ENCODE data around the gene GABARAP.

Gene GABARAP

DNA sequence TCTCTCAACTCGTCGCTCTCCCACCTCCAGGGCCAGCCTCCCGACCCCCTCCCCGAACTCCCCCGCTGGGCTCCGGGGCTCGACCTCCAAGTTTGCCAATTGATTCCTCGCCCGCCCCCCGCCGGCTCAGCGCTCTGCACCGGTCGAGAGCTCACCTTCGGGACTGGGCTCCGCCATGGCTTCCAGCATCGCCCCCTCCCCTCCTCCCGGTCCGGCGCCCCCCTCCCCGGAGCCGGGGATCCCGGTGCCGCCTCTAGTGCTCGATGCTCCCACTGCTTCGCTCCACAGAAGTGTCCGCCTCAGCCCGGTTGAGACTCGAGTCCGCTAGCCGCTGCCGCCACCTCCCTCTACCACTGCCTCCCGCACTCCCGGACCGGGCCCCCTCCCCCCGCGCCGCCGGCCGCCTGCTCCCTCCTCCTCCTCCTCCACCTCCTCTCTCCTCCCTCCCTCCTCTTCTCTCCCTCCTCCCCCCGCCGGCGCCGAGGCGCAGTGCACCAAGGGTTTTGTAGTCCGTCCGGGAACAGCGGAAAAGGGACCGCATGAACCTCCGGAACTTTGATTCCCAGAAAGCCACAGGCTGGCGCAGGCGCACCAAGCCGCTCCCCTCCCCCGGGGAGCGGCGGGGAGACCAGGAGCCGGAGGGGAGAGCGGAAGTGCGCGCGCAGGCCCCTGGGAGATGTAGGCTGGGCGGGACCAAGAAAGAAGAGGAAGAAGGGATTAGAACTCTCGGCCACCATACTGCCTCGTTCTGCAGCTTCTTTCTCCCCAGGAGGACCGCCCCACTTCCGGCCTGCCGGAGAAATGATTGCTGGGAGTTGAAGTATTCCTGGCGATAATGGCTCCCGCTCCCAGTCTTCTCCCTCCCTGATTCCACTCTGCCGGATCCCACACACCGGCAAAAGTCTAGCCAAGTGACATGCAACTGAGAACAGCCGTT is 2.9 kb downstream of the GABARAP start, which contains the start of gene PHF23:
TSS of gene PHF23 (minus strand) at position 367 of the 937 bp plus-strand sequence. CDS start at position 189, 178 bp downstream.
- TF ChIP-seq POLR2A (IDR thresholded peaks at IDR 0.05; ENCODE audit: low read length) (peak; percentile 61), GATA1 (IDR thresholded peaks at IDR 0.05; ENCODE audit: low read depth, low read length) (no peak)
- DNase-seq: peak; percentile 99 to 100

DNA sequence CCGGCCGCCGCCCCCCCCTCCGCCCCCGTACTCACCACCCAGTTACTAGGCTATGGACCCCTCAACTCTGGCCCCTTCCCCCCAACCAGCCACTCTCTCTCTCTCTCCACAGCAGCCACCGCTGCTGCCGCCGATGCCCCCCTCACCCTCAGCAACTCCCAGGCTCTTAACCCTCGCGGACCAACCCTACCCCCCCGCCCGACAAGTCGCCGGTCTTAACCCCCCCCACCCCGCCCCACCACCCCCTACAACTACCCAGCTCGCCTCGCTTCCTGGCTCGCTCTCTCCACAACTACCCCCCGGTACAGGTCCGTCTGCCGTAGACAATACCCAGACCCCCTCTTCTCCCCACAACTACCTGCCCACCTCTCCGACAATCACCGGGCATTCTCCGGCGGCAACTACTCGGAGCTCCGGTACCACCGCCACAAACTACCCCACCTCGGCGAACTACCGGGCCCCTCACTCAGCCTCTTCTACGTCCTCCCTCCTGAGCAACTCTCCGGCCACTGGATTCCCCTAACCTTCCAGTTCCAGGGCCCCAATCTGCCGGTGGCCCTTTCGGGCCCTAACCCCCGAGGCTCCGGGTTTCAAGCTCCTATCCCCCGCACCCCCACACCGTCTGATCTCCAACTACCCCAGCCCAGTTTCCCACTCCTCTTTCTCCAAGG is 3.7 kb downstream of the GABARAP start:
- TF ChIP-seq POLR2A (IDR thresholded peaks at IDR 0.05; ENCODE audit: low read length) (no peak), GATA1 (IDR thresholded peaks at IDR 0.05; ENCODE audit: low read depth, low read length) (no peak)
- peak; percentile 78 to 79 for DNase-seq

DNA sequence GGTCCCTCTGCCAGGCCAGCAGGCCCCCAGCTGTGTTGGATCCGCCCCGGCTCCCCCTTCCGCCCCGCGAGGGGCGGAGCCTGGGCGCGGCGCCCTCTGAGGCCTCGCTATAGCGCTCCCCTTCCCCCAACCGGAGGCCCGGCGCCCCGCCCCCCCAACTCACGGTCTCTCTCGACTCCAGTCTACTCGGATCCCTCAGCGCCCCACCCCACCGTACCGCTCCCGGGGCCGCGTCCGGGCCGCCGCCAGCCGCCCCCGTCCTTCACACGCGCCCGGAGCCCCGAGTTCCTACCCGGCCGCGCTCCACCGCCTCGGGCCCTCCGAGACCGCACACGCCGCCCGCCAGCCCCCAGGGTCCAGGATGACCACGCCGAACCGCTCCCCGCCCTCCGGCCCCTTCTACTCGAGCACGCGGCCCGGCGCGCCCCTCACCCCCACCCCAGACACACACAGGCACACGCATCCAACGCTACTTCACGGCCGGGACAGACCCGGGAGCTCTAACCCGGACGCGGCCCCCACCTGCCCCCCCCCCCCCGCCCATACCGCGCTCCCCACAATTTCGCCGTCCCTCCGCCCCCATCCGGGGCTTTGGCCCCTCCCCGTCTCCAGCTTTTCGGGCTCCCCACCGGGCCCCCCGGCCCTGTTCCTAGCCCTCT is 4.4 kb downstream of the GABARAP start:
- TF ChIP-seq GATA1 (IDR thresholded peaks at IDR 0.05; ENCODE audit: low read depth, low read length): no peak
- TF ChIP-seq POLR2A (IDR thresholded peaks at IDR 0.05; ENCODE audit: low read length): no peak
- DNase-seq: peak; percentile 87 to 92

DNA sequence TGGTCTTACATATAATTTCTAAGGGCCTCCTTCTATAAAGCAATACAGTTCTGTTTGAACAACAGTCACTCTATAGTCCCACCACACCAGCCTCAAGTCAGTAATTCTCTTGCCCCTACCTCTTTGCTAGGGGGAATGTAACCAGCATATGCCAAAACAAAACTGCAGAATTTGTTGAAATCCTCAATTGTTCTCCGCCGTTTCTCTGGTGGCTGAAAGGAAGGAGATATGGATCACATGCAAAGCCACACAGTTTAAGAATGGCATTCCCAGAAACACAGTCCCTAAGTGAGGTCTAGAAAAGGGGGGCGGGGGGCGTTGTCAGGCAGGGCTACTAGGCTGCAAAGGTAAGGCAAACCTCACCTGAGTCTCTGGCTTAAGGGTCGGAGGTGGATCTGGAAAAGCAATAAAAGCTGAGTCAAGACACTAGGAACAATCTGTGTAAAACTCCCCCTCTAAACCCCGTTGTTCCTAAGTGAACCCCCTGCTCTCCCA is 4.9 kb downstream of the GABARAP start:
- DNase-seq: no peak
- TF ChIP-seq POLR2A (IDR thresholded peaks at IDR 0.05; ENCODE audit: low read length) (no peak), GATA1 (IDR thresholded peaks at IDR 0.05; ENCODE audit: low read depth, low read length) (no peak)

DNA sequence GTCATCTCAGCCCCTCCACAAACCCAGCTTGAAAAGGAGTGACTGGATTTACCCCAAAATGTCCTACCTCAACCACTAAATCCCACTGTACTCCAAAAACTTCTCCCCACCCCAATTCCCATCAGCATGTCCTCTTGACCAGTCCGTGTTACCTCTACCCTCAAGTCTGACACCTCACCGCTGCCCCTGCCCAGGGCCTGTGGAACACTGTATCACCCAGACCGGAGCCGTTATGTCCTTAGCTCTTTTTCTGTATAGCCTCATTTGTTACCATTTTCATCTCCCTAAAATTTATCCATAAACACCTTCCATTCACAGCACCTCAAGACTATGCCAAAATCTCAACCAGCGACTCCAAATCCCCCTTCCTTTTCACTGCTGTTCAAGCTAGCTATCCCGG is 5.4 kb downstream of the GABARAP start:
- TF ChIP-seq GATA1 (IDR thresholded peaks at IDR 0.05; ENCODE audit: low read depth, low read length) (no peak), POLR2A (IDR thresholded peaks at IDR 0.05; ENCODE audit: low read length) (no peak)
- no peak for DNase-seq

DNA sequence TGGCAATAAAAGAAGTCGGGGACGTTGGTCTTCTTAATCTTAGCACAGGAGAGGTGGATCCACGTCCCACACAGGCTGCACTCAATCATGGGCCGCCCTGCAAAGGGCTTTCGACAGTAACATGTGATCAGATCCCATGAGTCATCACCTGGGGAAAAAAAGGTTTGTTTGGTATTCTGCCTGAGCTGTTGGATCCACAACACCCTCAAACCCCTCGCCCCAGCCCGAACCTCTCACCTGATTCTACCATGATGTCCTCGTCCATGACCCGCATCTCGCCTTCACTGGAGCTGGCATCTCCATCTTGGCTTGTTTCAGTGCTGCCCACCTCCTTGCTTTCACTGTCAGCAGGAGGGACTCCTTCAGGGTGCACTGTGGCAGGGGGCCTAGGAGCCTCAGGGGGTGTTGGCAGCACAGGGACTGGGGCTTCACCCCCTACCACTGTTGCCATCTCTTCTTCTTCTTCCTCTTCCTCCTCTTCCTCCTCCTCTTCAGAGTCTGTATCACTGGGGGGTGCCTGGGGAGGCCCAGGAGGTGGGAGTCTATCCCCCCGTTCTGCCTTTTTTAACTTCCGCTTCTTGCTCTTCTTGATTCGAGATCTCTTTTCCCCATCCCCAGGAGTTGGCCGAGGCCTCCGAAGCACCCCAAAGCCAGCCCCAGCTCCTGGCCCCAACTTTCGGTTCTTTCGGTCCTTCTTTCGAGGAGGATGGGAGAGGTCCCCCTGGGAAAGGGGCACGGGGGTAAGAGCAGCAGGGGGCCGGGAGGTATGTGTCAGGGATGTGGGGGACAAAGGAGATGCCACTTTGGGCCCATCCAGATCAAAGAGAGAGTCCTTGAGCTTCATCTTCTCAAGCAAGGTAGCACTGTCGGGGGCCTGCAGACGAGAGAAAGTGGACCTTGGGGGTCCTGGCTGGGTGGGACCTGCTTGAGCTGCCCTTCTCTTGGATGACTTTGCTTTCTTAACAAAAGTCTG is 6.3 kb downstream of the GABARAP start:
- DNase-seq: peak in 1 of 2 experiments; percentile 50
- TF ChIP-seq GATA1 (IDR thresholded peaks at IDR 0.05; ENCODE audit: low read depth, low read length): no peak

DNA sequence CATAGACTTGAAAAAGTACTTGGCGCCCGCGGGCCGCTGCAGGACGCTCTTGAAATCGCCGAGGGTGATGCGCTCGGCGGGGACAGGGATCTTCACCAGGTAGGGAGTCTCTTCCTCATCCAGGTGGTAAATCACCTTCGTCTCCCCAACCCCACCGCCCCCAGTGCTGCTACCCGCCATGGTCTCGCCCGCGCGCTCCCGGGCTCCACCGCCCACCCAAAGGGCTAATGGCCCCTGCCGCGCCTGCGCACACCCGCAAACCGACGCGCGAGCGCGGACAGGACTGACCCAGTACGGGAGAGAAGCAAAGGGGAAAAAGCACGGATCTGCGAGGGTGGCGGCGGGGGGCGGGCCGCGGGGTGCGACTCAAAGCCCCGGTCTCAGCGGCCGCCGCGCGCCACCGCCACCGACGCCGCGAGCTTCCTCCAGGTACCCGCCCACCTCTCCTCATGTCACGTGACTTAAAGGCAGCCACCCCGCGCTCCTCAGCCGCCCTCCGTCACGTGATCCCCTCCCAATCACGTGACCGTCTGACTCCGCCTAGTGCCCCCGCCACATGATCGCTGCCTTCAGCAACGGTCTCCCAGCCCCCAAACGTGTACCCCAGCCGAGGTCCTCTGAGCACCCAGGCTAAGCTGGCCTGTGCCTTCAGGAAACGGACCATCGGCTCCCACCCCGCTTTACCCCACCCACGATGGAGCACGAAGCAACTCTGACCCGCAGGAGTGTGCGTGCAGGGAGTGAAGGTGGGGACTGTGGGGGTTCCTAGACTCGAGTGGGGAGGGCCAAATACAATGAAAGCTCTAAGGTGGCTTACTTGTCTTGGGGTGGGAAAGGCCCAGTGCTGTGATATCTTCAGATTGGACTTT is 7.9 kb downstream of the GABARAP start, which contains the start of gene DVL2:
TSS of gene DVL2 (minus strand) at position 435 of the 869 bp plus-strand sequence. CDS start at position 180, 255 bp downstream.
- peak; percentile 97 for DNase-seq
- TF ChIP-seq GATA1 (IDR thresholded peaks at IDR 0.05; ENCODE audit: low read depth, low read length) (no peak), POLR2A (IDR thresholded peaks at IDR 0.05; ENCODE audit: low read length) (peak; percentile 92)

DNA sequence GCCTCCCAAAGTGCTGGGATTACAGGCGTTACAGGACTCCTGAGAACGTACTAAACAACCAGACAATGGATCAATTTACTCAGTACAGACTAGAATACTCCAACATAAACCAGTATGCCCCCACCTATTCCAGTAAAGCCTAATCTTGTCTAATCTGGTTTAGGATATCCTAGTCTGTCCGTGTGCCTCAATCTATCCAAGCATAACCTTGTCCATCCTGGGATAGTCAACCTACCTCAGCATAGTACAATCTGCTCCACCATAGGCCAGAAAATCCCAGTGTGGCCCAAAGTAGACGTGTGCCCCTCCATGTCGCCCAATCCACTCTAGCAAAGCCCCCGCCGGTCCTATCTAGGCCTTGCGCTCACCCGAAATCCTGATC is 8.6 kb downstream of the GABARAP start:
- TF ChIP-seq GATA1 (IDR thresholded peaks at IDR 0.05; ENCODE audit: low read depth, low read length) (no peak), POLR2A (IDR thresholded peaks at IDR 0.05; ENCODE audit: low read length) (no peak)
- no peak for DNase-seq

DNA sequence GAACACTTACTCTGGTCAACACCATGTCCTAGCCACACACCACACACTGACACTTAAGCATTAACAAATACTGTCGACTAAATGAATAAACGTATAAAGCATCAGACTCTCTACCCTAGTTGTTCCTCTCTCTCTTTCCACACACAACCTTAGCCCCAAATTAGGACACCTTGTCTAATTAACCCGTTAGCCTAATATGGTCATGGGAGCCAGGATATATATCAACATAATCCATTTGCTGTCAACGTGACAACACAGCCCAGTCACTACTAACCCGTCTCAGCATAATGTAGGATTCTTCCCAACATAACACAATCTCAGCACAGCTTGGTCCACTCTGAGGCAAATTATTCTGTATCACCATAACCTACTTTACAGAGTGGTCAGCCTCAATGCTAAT is 10.1 kb downstream of the GABARAP start:
- DNase-seq: no peak
- TF ChIP-seq POLR2A (IDR thresholded peaks at IDR 0.05; ENCODE audit: low read length) (no peak), GATA1 (IDR thresholded peaks at IDR 0.05; ENCODE audit: low read depth, low read length) (no peak)

DNA sequence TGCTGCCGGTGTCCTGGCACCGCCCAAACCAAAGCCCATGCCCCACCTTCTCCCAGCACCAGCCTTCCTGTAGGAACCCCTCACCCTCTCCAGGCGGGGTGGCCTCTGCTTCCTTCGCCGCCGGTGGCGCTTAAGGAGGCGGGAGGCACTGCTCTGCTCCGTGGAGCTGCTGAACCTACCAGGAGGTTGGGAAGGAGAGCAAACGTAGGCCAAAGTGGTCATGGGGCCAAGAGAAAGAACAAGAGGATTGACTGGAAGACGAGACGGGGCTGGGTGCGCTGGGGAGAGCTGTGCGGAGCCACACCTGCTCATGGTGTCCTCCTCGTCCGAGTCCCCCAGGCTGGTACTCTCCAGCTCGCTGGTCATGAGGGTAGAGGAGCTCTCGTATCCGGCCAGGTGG is 12.7 kb downstream of the GABARAP start:
- DNase-seq: no peak
- no peak for TF ChIP-seq POLR2A (IDR thresholded peaks at IDR 0.05; ENCODE audit: low read length)
- no peak for TF ChIP-seq GATA1 (IDR thresholded peaks at IDR 0.05; ENCODE audit: low read depth, low read length)

DNA sequence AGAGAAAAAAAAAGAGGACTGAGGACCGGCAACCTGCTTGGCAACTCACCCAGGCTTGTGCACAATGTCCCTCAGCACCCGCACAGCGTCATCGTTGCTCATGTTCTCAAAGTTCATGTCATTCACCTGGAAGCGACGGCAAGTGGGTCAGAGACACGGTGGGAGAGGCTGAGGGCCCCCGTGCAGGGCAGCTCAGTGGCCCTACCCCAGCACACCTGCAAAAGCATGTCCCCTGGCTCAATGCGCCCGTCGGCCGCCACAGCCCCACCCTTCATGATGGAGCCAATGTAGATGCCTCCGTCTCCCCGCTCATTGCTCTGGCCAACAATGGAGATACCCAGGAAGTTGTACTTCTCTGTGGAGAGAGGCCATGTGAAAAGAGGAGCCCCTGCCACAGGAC is 13.3 kb downstream of the GABARAP start:
- DNase-seq: no peak
- TF ChIP-seq GATA1 (IDR thresholded peaks at IDR 0.05; ENCODE audit: low read depth, low read length) (no peak), POLR2A (IDR thresholded peaks at IDR 0.05; ENCODE audit: low read length) (no peak)

Data from erythroblast (primary cell).